ENCODE measurements around the gene NRP1. TPM values are rescaled to one million over a fixed set of nuclear protein-coding genes. Genes with fewer than 3 reads are reported as not detected.

NRP1 gene
- total and polyA plus RNA-seq, 2 donors (not counting 3 experiments of a cell fraction or from before 2014, with no cell fraction given), result 122 to 306 TPM

- dilution Hi-C loops (cut with MboI; ENCODE audit: extremely low pct_ligation_motif_present, low sequenced_read_pairs) (no loop called here), intact Hi-C loops (cut with micrococcal nuclease) (no loop called here)
- TF ChIP-seq EZH2 (IDR thresholded peaks at IDR 0.05; ENCODE audit: borderline replicate concordance, low read depth, low read length, severe bottlenecking) (no peak), JUN (IDR thresholded peaks at IDR 0.05; ENCODE audit: borderline replicate concordance, insufficient read depth, insufficient read length, low read depth) (peak; percentile 1), MAX (IDR thresholded peaks at IDR 0.05; ENCODE audit: insufficient read depth, insufficient read length) (no peak), FOS (IDR thresholded peaks at IDR 0.05; ENCODE audit: borderline replicate concordance, insufficient read depth, low read length) (peak; percentile 7)
- no peaks in the 10 kb centered on the region for H3K36me3 ChIP-seq (ENCODE audit: control insufficient read depth in 2 of 2, extremely low read depth in 1 of 2, insufficient read depth in 2 of 2, low read length in 2 of 2)
- H3K9ac ChIP-seq (replicated peaks; ENCODE audit: extremely low read depth, insufficient read depth, low read length), result no peak overlapping the region
- H3K27ac ChIP-seq (ENCODE audit: insufficient read depth, low read depth, low read length), result no peak overlapping the region
- no peak overlapping the region for H2AFZ ChIP-seq (ENCODE audit: low read depth, low read length)
- no peak for DNase-seq (ENCODE audit: low read depth, low spot score)
- FAIRE-seq, result no peak
- no peak overlapping the region for H3K4me3 ChIP-seq (replicated peaks in 1 of 3; ENCODE audit: insufficient read depth in 1 of 3, low read depth in 1 of 3, low read length in 3 of 3)
- no TSS peak for BruUV-seq (replicated peaks)
- CTCF ChIA-PET, result no interaction called here
- POLR2A ChIA-PET, result no interaction called here
- no peaks in the 10 kb centered on the region for H3K9me3 ChIP-seq (replicated peaks; ENCODE audit: control insufficient read depth, insufficient read depth, low read length)
- H4K20me1 ChIP-seq (replicated peaks; ENCODE audit: control insufficient read depth, extremely low read depth, insufficient read depth, low read length), result no peaks in the 10 kb centered on the region
- H3K79me2 ChIP-seq (ENCODE audit: control insufficient read depth, insufficient read depth, low read length), result no peaks in the 10 kb centered on the region
- H3K27me3 ChIP-seq (ENCODE audit: control insufficient read depth in 2 of 2, insufficient read depth in 2 of 2, low read length in 2 of 2), result no peaks in the 10 kb centered on the region
- H3K4me1 ChIP-seq (ENCODE audit: control insufficient read depth, extremely low read depth, insufficient read depth, low read length), result peaks cover 9% of the 10 kb centered on the region
- no peaks in the 10 kb centered on the region for H3K9me1 ChIP-seq (replicated peaks; ENCODE audit: control insufficient read depth, extremely low read depth, insufficient read depth, low read length)
- peak overlapping the region; percentile 69 for H3K4me2 ChIP-seq (ENCODE audit: insufficient read depth, low read length)
These were observed 43.2 kb upstream of the NRP1 start for GRCh38 chr10:33377658-33378025.

GRCh38 chr10:33376976-33377657 is 42.6 kb upstream of the NRP1 start:
- intact Hi-C loops (cut with micrococcal nuclease), result no loop called here
- Histone ChIP-seq H3K4me3 (replicated peaks in 1 of 3; ENCODE audit: insufficient read depth in 1 of 3, low read depth in 1 of 3, low read length in 3 of 3) (peak overlapping the region in 1 of 3 experiments; percentile 2), H3K27ac (ENCODE audit: insufficient read depth, low read depth, low read length) (peak overlapping the region; percentile 52), H3K79me2 (ENCODE audit: control insufficient read depth, insufficient read depth, low read length) (no peaks in the 10 kb centered on the region), H3K9ac (replicated peaks; ENCODE audit: extremely low read depth, insufficient read depth, low read length) (no peak overlapping the region), H3K4me2 (ENCODE audit: insufficient read depth, low read length) (peak overlapping the region; percentile 69), H2AFZ (ENCODE audit: low read depth, low read length) (peak overlapping the region; percentile 78), H3K9me3 (replicated peaks; ENCODE audit: control insufficient read depth, insufficient read depth, low read length) (no peaks in the 10 kb centered on the region), H3K9me1 (replicated peaks; ENCODE audit: control insufficient read depth, extremely low read depth, insufficient read depth, low read length) (no peaks in the 10 kb centered on the region), H3K36me3 (ENCODE audit: control insufficient read depth in 2 of 2, extremely low read depth in 1 of 2, insufficient read depth in 2 of 2, low read length in 2 of 2) (no peaks in the 10 kb centered on the region), H3K27me3 (ENCODE audit: control insufficient read depth in 2 of 2, insufficient read depth in 2 of 2, low read length in 2 of 2) (no peaks in the 10 kb centered on the region), H4K20me1 (replicated peaks; ENCODE audit: control insufficient read depth, extremely low read depth, insufficient read depth, low read length) (no peaks in the 10 kb centered on the region), H3K4me1 (ENCODE audit: control insufficient read depth, extremely low read depth, insufficient read depth, low read length) (peaks cover 9% of the 10 kb centered on the region)
- ChIA-PET CTCF (no interaction called here), POLR2A (no interaction called here)
- dilution Hi-C loops (cut with MboI; ENCODE audit: extremely low pct_ligation_motif_present, low sequenced_read_pairs), result no loop called here
- TF ChIP-seq JUN (IDR thresholded peaks at IDR 0.05; ENCODE audit: borderline replicate concordance, insufficient read depth, insufficient read length, low read depth), result peak; percentile 53
- TF ChIP-seq GATA2 (IDR thresholded peaks at IDR 0.05; ENCODE audit: insufficient read depth, insufficient read length, low read depth, low read length), result no peak
- TF ChIP-seq FOS (IDR thresholded peaks at IDR 0.05; ENCODE audit: borderline replicate concordance, insufficient read depth, low read length), result peak; percentile 81
- no peak for TF ChIP-seq MYC (IDR thresholded peaks at IDR 0.05; ENCODE audit: low read depth, low read length)
- TF ChIP-seq EZH2 (IDR thresholded peaks at IDR 0.05; ENCODE audit: borderline replicate concordance, low read depth, low read length, severe bottlenecking), result no peak
- no peak for TF ChIP-seq POLR2AphosphoS5 (IDR thresholded peaks at IDR 0.05; ENCODE audit: insufficient read depth, low read depth, low read length)
- DNase-seq (ENCODE audit: low read depth, low spot score) (peak; percentile 50), FAIRE-seq (peak; percentile 75)
- no TSS peak for BruUV-seq (replicated peaks)

Measured in endothelial cell of umbilical vein (primary cell).